ENCODE measurements around the gene CACNB4.
"Not testable (repeated sequence)": the region's sequence is repeated elsewhere in the genome, so short reads cannot be mapped to it uniquely, and the experiment has no call there.

CACNB4 gene

DNA sequence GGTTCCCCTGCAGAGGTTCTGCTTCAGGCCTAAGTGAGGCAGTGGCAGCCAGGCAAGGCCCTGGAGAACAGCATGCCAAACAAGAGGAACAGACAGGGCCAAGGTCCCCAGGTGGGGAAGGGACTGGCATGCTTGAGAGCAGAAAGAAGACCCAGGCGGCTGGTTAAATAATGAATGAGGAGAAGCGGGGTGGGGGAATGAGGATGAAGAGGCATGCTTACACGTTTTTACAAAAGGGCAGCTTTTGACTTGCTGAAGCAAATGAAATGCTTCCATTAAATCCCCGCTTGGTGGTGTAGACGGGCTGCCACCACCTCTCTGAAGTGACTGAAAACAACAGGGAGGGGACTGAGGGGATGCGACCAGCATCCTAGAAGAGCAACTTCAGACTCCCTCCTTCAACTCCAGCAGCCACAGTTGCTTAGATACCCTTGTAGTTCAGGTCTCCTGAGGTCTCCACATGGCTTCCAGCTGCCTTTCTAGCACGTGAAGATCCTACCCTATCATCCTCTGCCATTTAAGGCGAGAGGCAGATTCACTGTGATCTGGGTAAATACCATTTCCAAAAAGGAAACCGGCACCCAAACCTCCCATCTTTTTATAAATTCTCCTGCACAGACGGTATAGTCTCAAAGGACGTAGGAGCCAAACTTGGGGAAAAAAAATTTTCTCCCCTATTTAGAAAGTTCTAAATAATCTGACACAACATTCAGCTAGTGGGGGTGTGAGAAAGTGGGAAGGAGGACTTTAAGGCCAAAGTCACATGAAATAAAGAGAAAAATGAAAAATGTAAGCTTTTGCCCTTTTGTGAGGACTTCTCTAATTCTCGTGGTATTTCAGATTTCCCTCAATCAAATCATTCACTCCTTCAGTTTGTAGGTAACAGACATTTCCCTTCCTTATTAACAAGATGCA lies 65.6 kb downstream of the CACNB4 start:
- no peak overlapping the region for H3K4me3 ChIP-seq (ENCODE audit: low read length)
- DNase-seq (ENCODE audit: low read depth): no peak
- TF ChIP-seq, protein P1, sequence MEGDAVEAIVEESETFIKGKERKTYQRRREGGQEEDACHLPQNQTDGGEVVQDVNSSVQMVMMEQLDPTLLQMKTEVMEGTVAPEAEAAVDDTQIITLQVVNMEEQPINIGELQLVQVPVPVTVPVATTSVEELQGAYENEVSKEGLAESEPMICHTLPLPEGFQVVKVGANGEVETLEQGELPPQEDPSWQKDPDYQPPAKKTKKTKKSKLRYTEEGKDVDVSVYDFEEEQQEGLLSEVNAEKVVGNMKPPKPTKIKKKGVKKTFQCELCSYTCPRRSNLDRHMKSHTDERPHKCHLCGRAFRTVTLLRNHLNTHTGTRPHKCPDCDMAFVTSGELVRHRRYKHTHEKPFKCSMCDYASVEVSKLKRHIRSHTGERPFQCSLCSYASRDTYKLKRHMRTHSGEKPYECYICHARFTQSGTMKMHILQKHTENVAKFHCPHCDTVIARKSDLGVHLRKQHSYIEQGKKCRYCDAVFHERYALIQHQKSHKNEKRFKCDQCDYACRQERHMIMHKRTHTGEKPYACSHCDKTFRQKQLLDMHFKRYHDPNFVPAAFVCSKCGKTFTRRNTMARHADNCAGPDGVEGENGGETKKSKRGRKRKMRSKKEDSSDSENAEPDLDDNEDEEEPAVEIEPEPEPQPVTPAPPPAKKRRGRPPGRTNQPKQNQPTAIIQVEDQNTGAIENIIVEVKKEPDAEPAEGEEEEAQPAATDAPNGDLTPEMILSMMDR (conservative IDR thresholded peaks at IDR 0.05; ENCODE audit: low read depth, low read length): no peak

DNA sequence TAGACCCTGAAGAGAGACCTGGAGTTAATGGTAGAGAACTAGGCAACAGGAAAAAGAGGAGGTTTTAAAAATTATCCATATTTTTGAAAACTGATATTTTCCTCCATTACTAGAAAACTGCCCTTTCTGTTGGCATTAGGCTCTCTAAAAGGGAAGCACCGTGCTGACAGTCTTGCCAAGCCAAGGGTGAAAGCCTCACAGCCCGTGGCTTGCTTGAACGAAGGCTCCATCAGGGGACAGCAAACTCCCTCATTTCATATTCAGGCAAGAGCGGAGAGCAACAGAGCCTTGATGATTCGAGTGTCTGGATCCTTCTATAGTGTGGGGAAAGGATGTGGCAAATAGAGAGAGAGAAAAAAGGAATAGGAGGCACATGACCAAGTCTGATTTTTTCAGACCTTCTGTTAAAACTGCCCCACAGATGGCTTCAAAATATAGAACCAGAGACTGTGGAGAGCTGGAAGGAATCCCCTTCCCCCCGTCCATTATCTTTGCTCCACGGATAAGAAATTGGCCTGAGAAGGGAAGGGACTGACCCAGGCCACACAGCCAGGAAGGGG lies 67.0 kb downstream of the CACNB4 start:
- no peak overlapping the region for H3K4me3 ChIP-seq (ENCODE audit: low read length)
- TF ChIP-seq, protein P1 (conservative IDR thresholded peaks at IDR 0.05; ENCODE audit: low read depth, low read length): no peak
- DNase-seq (ENCODE audit: low read depth): no peak

DNA sequence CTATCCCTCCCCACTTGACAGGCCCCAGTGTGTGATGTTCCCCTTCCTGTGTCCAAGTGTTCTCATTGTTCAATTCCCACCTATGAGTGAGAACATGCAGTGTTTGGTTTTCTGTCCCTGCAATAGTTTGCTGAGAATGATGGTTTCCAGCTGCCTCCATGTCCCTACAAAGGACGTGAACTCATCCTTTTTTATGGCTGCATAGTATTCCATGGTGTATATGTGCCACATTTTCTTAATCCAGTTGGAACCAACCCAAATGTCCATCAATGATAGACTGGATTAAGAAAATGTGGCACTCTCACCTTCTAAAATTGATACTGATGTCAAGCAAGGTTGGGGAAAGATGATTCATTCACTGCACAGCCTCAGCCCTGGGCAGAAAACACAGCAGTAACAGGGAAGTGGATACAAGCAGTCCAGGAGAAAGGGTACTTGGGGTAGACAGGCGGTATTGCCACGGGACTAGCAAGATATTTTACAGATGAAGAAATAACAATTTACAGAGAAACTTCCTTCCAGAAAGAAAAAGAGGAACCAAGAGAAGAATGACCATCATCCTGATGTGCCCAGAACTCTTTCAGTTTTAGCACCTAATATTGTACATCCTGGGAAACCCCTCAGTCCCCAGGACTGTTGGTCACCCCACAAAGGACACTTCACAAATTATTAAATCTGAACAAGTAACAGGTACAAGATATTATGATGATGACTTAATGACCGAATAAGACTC lies 68.1 kb downstream of the CACNB4 start:
- H3K4me3 ChIP-seq (ENCODE audit: low read length); DNase-seq (ENCODE audit: low read depth): not testable (repeated sequence)

DNA sequence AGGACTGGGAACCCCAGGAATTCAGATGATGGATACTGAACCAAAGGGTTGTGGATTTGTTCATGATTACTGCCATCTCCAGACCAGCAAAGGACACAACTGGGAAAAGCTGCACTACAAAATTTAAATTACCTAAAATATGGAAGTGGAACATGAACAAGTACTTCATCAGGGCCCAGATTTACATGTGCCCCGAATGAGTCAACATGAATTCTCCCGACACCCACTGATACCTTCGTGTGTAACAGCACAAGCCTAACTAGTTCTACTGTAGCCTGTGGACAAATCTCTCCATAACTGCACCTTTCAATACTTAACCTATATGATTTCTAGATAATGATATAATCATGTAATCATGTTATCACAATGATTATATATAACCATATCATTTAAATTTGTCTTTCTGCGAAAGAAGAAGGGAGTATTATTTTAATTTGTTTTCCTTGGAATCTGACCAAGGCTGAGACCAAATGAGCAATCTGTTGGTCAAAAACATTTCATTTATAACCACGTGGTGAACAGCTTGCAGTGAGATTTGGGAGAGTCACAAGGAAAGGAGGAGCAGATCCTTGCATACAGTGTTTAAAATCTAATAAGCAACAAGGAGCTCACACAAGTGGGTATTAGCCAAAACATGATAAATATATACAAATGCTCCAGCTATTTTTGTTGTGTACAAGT lies 70.5 kb downstream of the CACNB4 start:
- no peak overlapping the region for H3K4me3 ChIP-seq (ENCODE audit: low read length)
- TF ChIP-seq, protein P1 (conservative IDR thresholded peaks at IDR 0.05; ENCODE audit: low read depth, low read length): no peak
- no peak for DNase-seq (ENCODE audit: low read depth)

DNA sequence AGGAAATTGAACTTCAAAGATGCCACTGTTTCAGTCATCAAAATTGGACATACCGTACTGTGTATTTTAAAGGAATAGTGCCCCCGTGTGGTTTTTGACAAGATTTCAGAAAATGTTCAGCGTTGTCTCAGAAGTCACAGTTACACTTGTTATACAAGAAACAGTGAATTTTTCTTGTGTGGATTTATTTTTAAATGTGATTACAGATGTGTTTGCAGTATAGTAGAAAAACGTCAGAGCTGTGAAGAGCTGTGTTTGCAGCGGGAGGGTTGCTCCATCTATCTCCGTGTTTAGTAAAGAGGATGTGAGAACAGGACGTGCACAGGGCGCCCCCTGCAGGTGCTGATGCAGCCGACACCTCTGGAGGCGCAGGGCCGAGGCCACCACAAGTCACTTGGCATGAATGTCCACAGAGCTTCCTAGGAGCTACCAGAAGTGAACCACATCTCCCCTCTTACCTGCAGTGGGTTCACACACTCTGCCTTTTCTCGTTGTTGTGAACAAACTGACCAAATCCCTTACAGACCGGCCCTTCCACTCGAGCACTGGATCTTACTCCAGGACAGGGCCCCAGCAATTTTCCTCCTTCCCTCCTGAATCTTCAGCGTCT lies 73.1 kb downstream of the CACNB4 start:
- DNase-seq (ENCODE audit: low read depth): no peak
- peak overlapping the region; percentile 42 for H3K4me3 ChIP-seq (ENCODE audit: low read length)
- TF ChIP-seq, protein P1 (conservative IDR thresholded peaks at IDR 0.05; ENCODE audit: low read depth, low read length): peak; percentile 94

DNA sequence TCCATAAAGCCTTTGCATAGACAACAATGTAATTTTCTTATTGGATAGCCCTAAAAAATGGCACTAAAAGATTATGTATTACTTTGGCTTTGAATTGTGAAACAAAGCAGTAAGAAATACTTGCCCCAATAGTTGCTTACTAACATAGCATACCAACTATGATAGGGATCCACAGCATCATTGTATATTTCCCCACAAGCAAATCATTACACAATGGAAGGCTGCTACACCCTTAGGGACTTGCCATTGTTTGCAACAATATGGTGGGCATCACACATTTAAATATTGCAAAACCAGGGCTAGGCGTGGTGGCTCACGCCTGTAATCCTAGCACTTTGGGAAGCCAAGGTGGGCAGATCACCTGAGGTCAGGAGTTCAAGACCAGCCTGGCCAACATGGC lies 74.4 kb downstream of the CACNB4 start:
- H3K4me3 ChIP-seq (ENCODE audit: low read length): no peak overlapping the region
- no peak for DNase-seq (ENCODE audit: low read depth)
- TF ChIP-seq, protein P1 (conservative IDR thresholded peaks at IDR 0.05; ENCODE audit: low read depth, low read length): no peak

DNA sequence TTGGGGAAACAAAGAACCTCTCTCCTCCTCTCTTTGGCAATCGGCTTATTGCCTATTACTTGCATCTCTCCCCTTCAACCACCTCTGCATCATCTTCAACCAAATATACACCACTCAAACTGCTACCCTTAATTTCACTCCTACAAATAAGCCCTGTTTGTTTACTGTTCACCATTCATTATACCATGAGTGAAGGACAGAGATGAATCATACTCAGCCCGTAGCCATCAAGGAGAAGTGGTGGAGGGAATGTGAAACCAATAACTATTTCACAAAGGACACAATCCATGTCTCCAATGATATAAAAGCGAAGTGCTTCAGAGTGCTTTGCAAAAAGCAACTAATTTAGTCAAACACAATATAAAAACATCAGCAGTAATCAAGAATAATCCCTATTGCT lies 76.8 kb downstream of the CACNB4 start:
- no peak overlapping the region for H3K4me3 ChIP-seq (ENCODE audit: low read length)
- DNase-seq (ENCODE audit: low read depth): no peak
- TF ChIP-seq, protein P1 (conservative IDR thresholded peaks at IDR 0.05; ENCODE audit: low read depth, low read length): no peak

DNA sequence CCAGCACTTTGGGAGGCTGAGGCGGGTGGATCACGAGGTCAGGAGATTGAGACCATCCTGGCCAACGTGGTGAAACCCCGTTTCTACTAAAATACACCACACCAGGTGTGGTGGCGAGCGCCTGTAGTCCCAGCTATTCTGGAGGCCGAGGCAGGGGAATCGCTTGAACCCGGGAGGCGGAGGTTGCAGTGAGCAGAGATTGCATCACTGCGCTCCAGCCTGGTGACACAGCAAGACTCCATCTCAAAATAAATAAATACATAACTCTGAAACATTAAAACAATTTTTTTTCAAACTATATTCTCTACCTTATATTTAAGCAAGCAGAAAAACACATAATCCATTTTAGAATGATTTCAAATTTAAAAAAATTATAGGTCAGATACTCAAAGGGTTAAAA lies 77.8 kb downstream of the CACNB4 start:
- not testable (repeated sequence) for H3K4me3 ChIP-seq (ENCODE audit: low read length); DNase-seq (ENCODE audit: low read depth)

All from retinal pigment epithelial cell (primary cell).